Measurements from ENCODE around the gene KMT2A.
"Not testable (repeated sequence)": the region's sequence is repeated elsewhere in the genome, so short reads cannot be mapped to it uniquely, and the experiment has no call there.

Gene KMT2A

GRCh38 chr11:118434553-118435289 lies 1.6 kb upstream of the KMT2A start:
- peak; percentile 76 for FAIRE-seq
- no peak for DNase-seq (ENCODE audit: insufficient read length, low spot score)

GRCh38 chr11:118435290-118435892 lies 901 bp upstream of the KMT2A start:
- FAIRE-seq (peak; percentile 74), DNase-seq (ENCODE audit: insufficient read length, low spot score) (no peak)

- DNase-seq (ENCODE audit: insufficient read length, low spot score) (no peak), FAIRE-seq (no peak)
Observed at GRCh38 chr11:118436639-118437207, 431 bp downstream of the KMT2A start.

GRCh38 chr11:118437208-118438125 lies 1.2 kb downstream of the KMT2A start:
- no peak for DNase-seq (ENCODE audit: insufficient read length, low spot score)
- peak; percentile 72 for FAIRE-seq

- FAIRE-seq (peak; percentile 81), DNase-seq (ENCODE audit: insufficient read length, low spot score) (no peak)
Observed at GRCh38 chr11:118438314-118438931, 2.1 kb downstream of the KMT2A start.

GRCh38 chr11:118439646-118440045 lies 3.4 kb downstream of the KMT2A start:
- FAIRE-seq (no peak), DNase-seq (ENCODE audit: insufficient read length, low spot score) (no peak)

GRCh38 chr11:118441770-118442275 lies 5.5 kb downstream of the KMT2A start:
- FAIRE-seq (no peak), DNase-seq (ENCODE audit: insufficient read length, low spot score) (no peak)

- no peak for DNase-seq (ENCODE audit: insufficient read length, low spot score)
- FAIRE-seq, result no peak
Observed at GRCh38 chr11:118442301-118442700, 6.0 kb downstream of the KMT2A start.

- DNase-seq (ENCODE audit: insufficient read length, low spot score) (no peak), FAIRE-seq (peak; percentile 28)
Observed at GRCh38 chr11:118442908-118443589, 6.8 kb downstream of the KMT2A start.

GRCh38 chr11:118443590-118444218 lies 7.4 kb downstream of the KMT2A start:
- no peak for DNase-seq (ENCODE audit: insufficient read length, low spot score)
- FAIRE-seq, result peak; percentile 83

- DNase-seq (ENCODE audit: insufficient read length, low spot score), result no peak
- FAIRE-seq, result no peak
Observed at GRCh38 chr11:118447423-118447822, 11.1 kb downstream of the KMT2A start.

- FAIRE-seq, result peak; percentile 94
Observed at GRCh38 chr11:118448294-118448693, 12.0 kb downstream of the KMT2A start.

GRCh38 chr11:118449316-118449918 lies 13.1 kb downstream of the KMT2A start:
- no peak for FAIRE-seq

More at GRCh38 chr11:118448294-118448693, 12.0 kb downstream of the KMT2A start:
- no peak for DNase-seq (ENCODE audit: insufficient read length, low spot score)

GRCh38 chr11:118450451-118450850 lies 14.2 kb downstream of the KMT2A start:
- FAIRE-seq (no peak), DNase-seq (ENCODE audit: insufficient read length, low spot score) (no peak)

More at GRCh38 chr11:118449316-118449918, 13.1 kb downstream of the KMT2A start:
- no peak for DNase-seq (ENCODE audit: insufficient read length, low spot score)

- FAIRE-seq (no peak), DNase-seq (ENCODE audit: insufficient read length, low spot score) (no peak)
Observed at GRCh38 chr11:118462178-118462577, 25.9 kb downstream of the KMT2A start.

- not testable (repeated sequence) for FAIRE-seq; DNase-seq (ENCODE audit: insufficient read length, low spot score)
Observed at GRCh38 chr11:118468968-118469367, 32.7 kb downstream of the KMT2A start.

- DNase-seq (ENCODE audit: insufficient read length, low spot score) (no peak), FAIRE-seq (no peak)
Observed at GRCh38 chr11:118471030-118471429, 34.7 kb downstream of the KMT2A start.

- FAIRE-seq, result no peak
Observed at GRCh38 chr11:118473537-118473936, 37.2 kb downstream of the KMT2A start.

GRCh38 chr11:118476676-118477075 lies 40.4 kb downstream of the KMT2A start:
- DNase-seq (ENCODE audit: insufficient read length, low spot score), result no peak
- peak; percentile 42 for FAIRE-seq

More at GRCh38 chr11:118473537-118473936, 37.2 kb downstream of the KMT2A start:
- no peak for DNase-seq (ENCODE audit: insufficient read length, low spot score)
